ENCODE measurements around the gene TECTB. TPM values are rescaled to one million over a fixed set of nuclear protein-coding genes. Genes with fewer than 3 reads are reported as not detected.

Gene TECTB
- total and polyA plus RNA-seq, 9 of the 15 experiments (the other 6 are each of a cell fraction or from before 2014, with no cell fraction given) = not detected

DNA sequence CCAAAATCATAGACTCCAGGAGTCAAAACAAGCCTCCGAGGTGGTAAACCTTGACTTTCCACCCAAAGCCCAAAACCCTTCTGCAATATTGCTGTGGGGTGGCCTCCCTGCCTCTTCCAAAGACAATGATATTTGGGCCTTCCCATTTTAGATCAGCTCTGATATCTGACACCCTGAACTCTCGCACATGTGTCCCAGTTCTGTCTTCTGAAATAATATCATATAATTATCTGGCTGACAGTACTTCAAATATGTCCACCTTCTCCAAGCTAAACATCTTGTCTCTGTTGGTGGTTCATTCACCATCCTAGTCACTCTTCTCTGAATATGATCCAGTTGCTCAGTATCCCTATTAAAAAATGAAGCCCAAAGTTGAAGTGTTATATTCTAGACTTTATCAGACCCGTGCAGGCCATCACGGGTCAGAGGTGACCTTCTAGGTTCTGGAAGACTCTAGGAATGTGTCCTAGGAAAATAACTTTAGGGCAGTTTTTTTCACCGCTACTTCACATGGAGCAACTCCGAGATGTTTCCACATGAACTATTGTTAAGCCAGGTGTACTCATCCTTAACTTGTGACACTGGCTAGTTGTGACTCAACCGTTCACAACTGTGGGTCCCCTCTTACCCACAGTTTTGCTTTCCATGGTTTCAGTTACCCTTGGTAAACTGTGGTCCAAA lies 6.3 kb downstream of the TECTB start:
- no peaks in the 10 kb centered on the region for H3K79me2 ChIP-seq (ENCODE audit: control insufficient read depth, insufficient read depth, low read length)
- no peaks in the 10 kb centered on the region for H3K9me1 ChIP-seq (ENCODE audit: control insufficient read depth, insufficient read depth, low read length)
- intact Hi-C loops (cut with micrococcal nuclease) = no loop called here
- CTCF ChIA-PET (ENCODE audit: low intra/inter-chr PET ratio) = no interaction called here
- FAIRE-seq (no peak), ATAC-seq (no peak), DNase-seq (ENCODE audit: extremely low read depth in 1 of 4, low spot score in 3 of 4) (no peak)
- no peaks in the 10 kb centered on the region for H3K36me3 ChIP-seq (ENCODE audit: control insufficient read depth, insufficient read depth, low read length)
- peaks cover 0 to 22% of the 10 kb centered on the region in 2 experiments; a peak in 1 of 5 replicates for H3K27me3 ChIP-seq (ENCODE audit: control insufficient read depth in 2 of 2, insufficient read depth in 2 of 2, low read length in 2 of 2)
- no peak overlapping the region for H3K9ac ChIP-seq (ENCODE audit: insufficient read depth in 1 of 2, low read depth in 2 of 2, low read length in 2 of 2)
- H3K4me2 ChIP-seq (ENCODE audit: insufficient read depth, low read length) = no peak overlapping the region
- H3K4me3 ChIP-seq = no peak overlapping the region
- POLR2A ChIA-PET = no interaction called here
- no TSS peak for BruUV-seq (replicated peaks)
- H4K20me1 ChIP-seq (replicated peaks; ENCODE audit: control insufficient read depth, insufficient read depth, low read length) = no peaks in the 10 kb centered on the region
- H3K9me3 ChIP-seq (replicated peaks; ENCODE audit: control insufficient read depth, insufficient read depth, low read depth, low read length) = no peaks in the 10 kb centered on the region
- H3K27ac ChIP-seq (ENCODE audit: extremely low read depth, low read depth, low read length) = no peak overlapping the region
- 1% methylated on average over 6 of the region's 7 CpGs for WGBS (ENCODE audit: insufficient coverage, low coverage, missing lambda C conversion rate)
- H3K4me1 ChIP-seq (replicated peaks in 1 of 2; ENCODE audit: control insufficient read depth in 2 of 2, insufficient read depth in 2 of 2, low read length in 2 of 2) = no peaks in the 10 kb centered on the region
- no peak overlapping the region for H2AFZ ChIP-seq (ENCODE audit: low read depth, low read length)
- in situ Hi-C loops (cut with MboI) = no loop called here
- TF ChIP-seq SAFB (IDR thresholded peaks at IDR 0.05; ENCODE audit: borderline replicate concordance, low read depth, low read length) (no peak), ZC3H4 (CRISPR knock-in tag; IDR thresholded peaks at IDR 0.05; ENCODE audit: borderline replicate concordance) (no peak), BMI1 (IDR thresholded peaks at IDR 0.05; ENCODE audit: low read length) (no peak), ZNF561 (CRISPR knock-in tag; conservative IDR thresholded peaks at IDR 0.05) (no peak), MYC (IDR thresholded peaks at IDR 0.05; ENCODE audit: low read depth, low read length) (no peak), MYC (CRISPR knock-in tag; IDR thresholded peaks at IDR 0.05; ENCODE audit: borderline replicate concordance, low read depth) (no peak), SMARCA4 (IDR thresholded peaks at IDR 0.05) (no peak), TSC22D4 (tag; IDR thresholded peaks at IDR 0.05) (no peak), DNMT1 (IDR thresholded peaks at IDR 0.05) (no peak), ZC3H8 (IDR thresholded peaks at IDR 0.05) (no peak), ZNF274 (IDR thresholded peaks at IDR 0.05; ENCODE audit: borderline replicate concordance, low read depth, low read length) (no peak), CEBPG (CRISPR knock-in tag; IDR thresholded peaks at IDR 0.05) (no peak), CEBPG (tag; conservative IDR thresholded peaks at IDR 0.05 in 1 of 2, IDR thresholded peaks at IDR 0.05 in 1 of 2) (no peak), ZNF263 (CRISPR knock-in tag; IDR thresholded peaks at IDR 0.05; ENCODE audit: borderline replicate concordance) (no peak)
- TF ChIP-seq, protein P1, sequence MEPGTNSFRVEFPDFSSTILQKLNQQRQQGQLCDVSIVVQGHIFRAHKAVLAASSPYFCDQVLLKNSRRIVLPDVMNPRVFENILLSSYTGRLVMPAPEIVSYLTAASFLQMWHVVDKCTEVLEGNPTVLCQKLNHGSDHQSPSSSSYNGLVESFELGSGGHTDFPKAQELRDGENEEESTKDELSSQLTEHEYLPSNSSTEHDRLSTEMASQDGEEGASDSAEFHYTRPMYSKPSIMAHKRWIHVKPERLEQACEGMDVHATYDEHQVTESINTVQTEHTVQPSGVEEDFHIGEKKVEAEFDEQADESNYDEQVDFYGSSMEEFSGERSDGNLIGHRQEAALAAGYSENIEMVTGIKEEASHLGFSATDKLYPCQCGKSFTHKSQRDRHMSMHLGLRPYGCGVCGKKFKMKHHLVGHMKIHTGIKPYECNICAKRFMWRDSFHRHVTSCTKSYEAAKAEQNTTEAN (CRISPR knock-in tag; IDR thresholded peaks at IDR 0.05) = no peak
- TF ChIP-seq, protein P2, sequence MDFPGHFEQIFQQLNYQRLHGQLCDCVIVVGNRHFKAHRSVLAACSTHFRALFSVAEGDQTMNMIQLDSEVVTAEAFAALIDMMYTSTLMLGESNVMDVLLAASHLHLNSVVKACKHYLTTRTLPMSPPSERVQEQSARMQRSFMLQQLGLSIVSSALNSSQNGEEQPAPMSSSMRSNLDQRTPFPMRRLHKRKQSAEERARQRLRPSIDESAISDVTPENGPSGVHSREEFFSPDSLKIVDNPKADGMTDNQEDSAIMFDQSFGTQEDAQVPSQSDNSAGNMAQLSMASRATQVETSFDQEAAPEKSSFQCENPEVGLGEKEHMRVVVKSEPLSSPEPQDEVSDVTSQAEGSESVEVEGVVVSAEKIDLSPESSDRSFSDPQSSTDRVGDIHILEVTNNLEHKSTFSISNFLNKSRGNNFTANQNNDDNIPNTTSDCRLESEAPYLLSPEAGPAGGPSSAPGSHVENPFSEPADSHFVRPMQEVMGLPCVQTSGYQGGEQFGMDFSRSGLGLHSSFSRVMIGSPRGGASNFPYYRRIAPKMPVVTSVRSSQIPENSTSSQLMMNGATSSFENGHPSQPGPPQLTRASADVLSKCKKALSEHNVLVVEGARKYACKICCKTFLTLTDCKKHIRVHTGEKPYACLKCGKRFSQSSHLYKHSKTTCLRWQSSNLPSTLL (IDR thresholded peaks at IDR 0.05) = no peak
- TF ChIP-seq, protein P3, sequence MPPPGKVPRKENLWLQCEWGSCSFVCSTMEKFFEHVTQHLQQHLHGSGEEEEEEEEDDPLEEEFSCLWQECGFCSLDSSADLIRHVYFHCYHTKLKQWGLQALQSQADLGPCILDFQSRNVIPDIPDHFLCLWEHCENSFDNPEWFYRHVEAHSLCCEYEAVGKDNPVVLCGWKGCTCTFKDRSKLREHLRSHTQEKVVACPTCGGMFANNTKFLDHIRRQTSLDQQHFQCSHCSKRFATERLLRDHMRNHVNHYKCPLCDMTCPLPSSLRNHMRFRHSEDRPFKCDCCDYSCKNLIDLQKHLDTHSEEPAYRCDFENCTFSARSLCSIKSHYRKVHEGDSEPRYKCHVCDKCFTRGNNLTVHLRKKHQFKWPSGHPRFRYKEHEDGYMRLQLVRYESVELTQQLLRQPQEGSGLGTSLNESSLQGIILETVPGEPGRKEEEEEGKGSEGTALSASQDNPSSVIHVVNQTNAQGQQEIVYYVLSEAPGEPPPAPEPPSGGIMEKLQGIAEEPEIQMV (tag; conservative IDR thresholded peaks at IDR 0.05; ENCODE audit: low read depth) = no peak
- TF ChIP-seq, protein P4, sequence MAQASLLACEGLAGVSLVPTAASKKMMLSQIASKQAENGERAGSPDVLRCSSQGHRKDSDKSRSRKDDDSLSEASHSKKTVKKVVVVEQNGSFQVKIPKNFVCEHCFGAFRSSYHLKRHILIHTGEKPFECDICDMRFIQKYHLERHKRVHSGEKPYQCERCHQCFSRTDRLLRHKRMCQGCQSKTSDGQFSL (CRISPR knock-in tag; IDR thresholded peaks at IDR 0.05) = no peak
- TF ChIP-seq, protein P4 (tag; IDR thresholded peaks at IDR 0.05) = no peak
